Chondrocyte (in vitro differentiated cells): ENCODE results near the gene TNS4. TPM values are rescaled to one million over a fixed set of nuclear protein-coding genes. Genes with fewer than 3 reads are reported as not detected.

Experiments used
- DNase-seq: peaks from one replicate; pipeline ENCODE4 v3.0.0; 2021; ENCODE audit warnings: mixed read lengths, low spot score
- H3K27ac Mint-ChIP-seq: one replicate; pipeline ENCODE4 v1.8.0; 2021; ENCODE audit warnings: mild to moderate bottlenecking, moderate library complexity, mixed read lengths; ENCODE audit not compliant: unreplicated experiment
- H3K27me3 Mint-ChIP-seq: 2 replicates; pipeline ENCODE4 v1.8.0; 2021; ENCODE audit warnings: low read depth, mixed read lengths
- H3K36me3 Mint-ChIP-seq: 2 replicates; pipeline ENCODE4 v1.8.0; 2021; ENCODE audit warnings: low read depth, mixed read lengths
- H3K4me1 Mint-ChIP-seq: 2 replicates; pipeline ENCODE4 v1.8.0; 2021; ENCODE audit warnings: low read depth, mild to moderate bottlenecking, mixed read lengths
- H3K4me3 Mint-ChIP-seq: one replicate; pipeline ENCODE4 v1.8.0; 2021; ENCODE audit warnings: mild to moderate bottlenecking, moderate library complexity, mixed read lengths; ENCODE audit not compliant: unreplicated experiment
- H3K9me3 Mint-ChIP-seq: 2 replicates; pipeline ENCODE4 v1.8.0; 2021; ENCODE audit warnings: low read depth, mixed read lengths
- CTCF ChIP-seq: fragments of 200-600 bp; sonication (generic); IDR thresholded peaks from 2 replicates; pipeline ENCODE4 v1.5.0; 2021; ENCODE audit warnings: antibody characterized with exemption, mild to moderate bottlenecking, moderate library complexity
- total RNA-seq: library from RNA; stranded (reverse); gene quantifications from 3 replicates; pipeline ENCODE4 v1.2.1, GENCODE V29; 2021

TNS4 gene
- total RNA-seq, 1 donor from 2014 or later: not detected

GRCh38 chr17:40518401-40519088 lies 17.1 kb upstream of the TNS4 start:
- H3K27me3 Mint-ChIP-seq: no peaks in the 10 kb centered on the region
- H3K4me1 Mint-ChIP-seq: peaks cover 60% of the 10 kb centered on the region
- no peak overlapping the region for H3K4me3 Mint-ChIP-seq
- no peak overlapping the region for H3K27ac Mint-ChIP-seq
- TF ChIP-seq CTCF: no peak
- no peaks in the 10 kb centered on the region for H3K36me3 Mint-ChIP-seq
- no peaks in the 10 kb centered on the region for H3K9me3 Mint-ChIP-seq
- peak; percentile 62 for DNase-seq

GRCh38 chr17:40517981-40518380 lies 16.6 kb upstream of the TNS4 start:
- H3K36me3 Mint-ChIP-seq: no peaks in the 10 kb centered on the region
- no peak overlapping the region for H3K4me3 Mint-ChIP-seq
- H3K4me1 Mint-ChIP-seq: peaks cover 66% of the 10 kb centered on the region
- no peaks in the 10 kb centered on the region for H3K9me3 Mint-ChIP-seq
- TF ChIP-seq CTCF: no peak
- no peaks in the 10 kb centered on the region for H3K27me3 Mint-ChIP-seq
- DNase-seq: peak; percentile 29
- H3K27ac Mint-ChIP-seq: no peak overlapping the region

GRCh38 chr17:40517286-40517662 lies 15.9 kb upstream of the TNS4 start:
- H3K36me3 Mint-ChIP-seq: no peaks in the 10 kb centered on the region
- H3K4me3 Mint-ChIP-seq: no peak overlapping the region
- TF ChIP-seq CTCF: no peak
- H3K9me3 Mint-ChIP-seq: no peaks in the 10 kb centered on the region
- peak overlapping the region; percentile 62 for H3K27ac Mint-ChIP-seq
- DNase-seq: peak; percentile 19
- no peaks in the 10 kb centered on the region for H3K27me3 Mint-ChIP-seq
- peaks cover 68% of the 10 kb centered on the region for H3K4me1 Mint-ChIP-seq

GRCh38 chr17:40516581-40517285 lies 15.3 kb upstream of the TNS4 start:
- Mint-ChIP-seq H3K27ac (peak overlapping the region; percentile 62), H3K4me3 (no peak overlapping the region), H3K36me3 (no peaks in the 10 kb centered on the region), H3K27me3 (no peaks in the 10 kb centered on the region), H3K4me1 (peaks cover 68% of the 10 kb centered on the region), H3K9me3 (no peaks in the 10 kb centered on the region)
- TF ChIP-seq CTCF: no peak
- DNase-seq: peak; percentile 68

- peak; percentile 38 for DNase-seq
- H3K4me1 Mint-ChIP-seq: peaks cover 71% of the 10 kb centered on the region
- H3K27me3 Mint-ChIP-seq: no peaks in the 10 kb centered on the region
- no peaks in the 10 kb centered on the region for H3K36me3 Mint-ChIP-seq
- H3K27ac Mint-ChIP-seq: no peak overlapping the region
- H3K9me3 Mint-ChIP-seq: no peaks in the 10 kb centered on the region
- no peak overlapping the region for H3K4me3 Mint-ChIP-seq
- TF ChIP-seq CTCF: no peak
Measured at GRCh38 chr17:40515491-40516041, 14.1 kb upstream of the TNS4 start.
